ENCODE results near the gene YIF1A. TPM values are rescaled to one million over a fixed set of nuclear protein-coding genes. Genes with fewer than 3 reads are reported as not detected.

YIF1A gene
- total and polyA plus RNA-seq, 2 donors (not counting 3 experiments of a cell fraction or from before 2014, with no cell fraction given), result 104 to 271 TPM

DNA sequence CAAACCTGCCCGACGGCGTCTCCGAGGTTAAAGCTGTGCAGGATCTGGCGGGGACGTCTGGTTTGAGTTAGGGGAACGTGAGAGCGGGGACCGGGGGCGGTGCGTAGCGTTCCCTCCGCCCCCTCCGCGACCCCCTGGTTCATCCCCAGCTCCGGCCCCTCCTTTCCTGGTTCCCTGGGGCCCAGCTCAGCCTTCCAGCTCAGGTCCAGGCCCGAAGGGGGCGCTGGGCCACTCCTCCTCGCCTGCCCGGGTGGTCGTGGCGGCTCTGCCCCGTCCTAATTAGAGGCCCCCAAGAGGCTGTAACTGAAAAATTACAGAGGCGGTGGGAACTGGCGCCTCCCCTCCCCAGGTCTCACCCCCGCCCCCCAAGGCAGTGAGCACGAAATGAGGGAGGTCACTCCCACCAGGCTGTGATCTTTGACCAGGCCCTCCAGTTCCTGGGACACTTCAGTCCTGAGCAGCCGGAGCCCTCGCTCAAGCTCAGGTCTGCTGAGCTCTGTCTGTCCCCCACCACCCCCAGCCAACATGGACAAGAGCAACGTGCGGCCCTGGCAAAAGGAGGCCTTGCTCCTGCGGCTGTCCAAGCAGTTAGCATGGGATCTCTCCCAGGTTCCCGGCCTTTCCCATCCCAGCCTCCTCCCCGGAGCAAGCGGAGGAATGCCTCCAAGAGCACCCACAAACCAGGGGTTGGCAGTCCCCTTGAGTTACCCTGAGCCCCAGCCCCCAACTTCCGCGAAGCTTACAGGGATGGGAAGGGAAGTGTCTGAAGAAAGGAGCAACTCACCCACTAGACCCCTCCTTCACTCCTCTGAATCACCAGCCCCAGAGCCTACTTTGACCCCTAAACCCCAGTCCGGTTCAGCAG, 24.6 kb upstream of the YIF1A start:
- H3K4me2 ChIP-seq (ENCODE audit: insufficient read depth, low read length), result peak overlapping the region; percentile 56
- no peak for TF ChIP-seq MYC (IDR thresholded peaks at IDR 0.05; ENCODE audit: low read depth, low read length)
- TF ChIP-seq, protein P1, sequence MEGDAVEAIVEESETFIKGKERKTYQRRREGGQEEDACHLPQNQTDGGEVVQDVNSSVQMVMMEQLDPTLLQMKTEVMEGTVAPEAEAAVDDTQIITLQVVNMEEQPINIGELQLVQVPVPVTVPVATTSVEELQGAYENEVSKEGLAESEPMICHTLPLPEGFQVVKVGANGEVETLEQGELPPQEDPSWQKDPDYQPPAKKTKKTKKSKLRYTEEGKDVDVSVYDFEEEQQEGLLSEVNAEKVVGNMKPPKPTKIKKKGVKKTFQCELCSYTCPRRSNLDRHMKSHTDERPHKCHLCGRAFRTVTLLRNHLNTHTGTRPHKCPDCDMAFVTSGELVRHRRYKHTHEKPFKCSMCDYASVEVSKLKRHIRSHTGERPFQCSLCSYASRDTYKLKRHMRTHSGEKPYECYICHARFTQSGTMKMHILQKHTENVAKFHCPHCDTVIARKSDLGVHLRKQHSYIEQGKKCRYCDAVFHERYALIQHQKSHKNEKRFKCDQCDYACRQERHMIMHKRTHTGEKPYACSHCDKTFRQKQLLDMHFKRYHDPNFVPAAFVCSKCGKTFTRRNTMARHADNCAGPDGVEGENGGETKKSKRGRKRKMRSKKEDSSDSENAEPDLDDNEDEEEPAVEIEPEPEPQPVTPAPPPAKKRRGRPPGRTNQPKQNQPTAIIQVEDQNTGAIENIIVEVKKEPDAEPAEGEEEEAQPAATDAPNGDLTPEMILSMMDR (IDR thresholded peaks at IDR 0.05; ENCODE audit: extremely low read depth in 1 of 2, insufficient read depth in 1 of 2, low read depth in 1 of 2, low read length in 2 of 2), result peak; percentile 3 to 11
- H3K9me3 ChIP-seq (replicated peaks; ENCODE audit: control insufficient read depth, insufficient read depth, low read length), result no peaks in the 10 kb centered on the region
- peak overlapping the region; percentile 96 for H2AFZ ChIP-seq (ENCODE audit: low read depth, low read length)
- FAIRE-seq (no peak), DNase-seq (ENCODE audit: low read depth, low spot score) (no peak)
- no peaks in the 10 kb centered on the region for H3K36me3 ChIP-seq (ENCODE audit: control insufficient read depth in 2 of 2, extremely low read depth in 1 of 2, insufficient read depth in 2 of 2, low read length in 2 of 2)
- no peaks in the 10 kb centered on the region for H3K79me2 ChIP-seq (ENCODE audit: control insufficient read depth, insufficient read depth, low read length)
- POLR2A ChIA-PET, result interaction anchor here (0.8 to 2.1 kb wide), 2 partner anchors 12 to 24 kb away, joined by 4 to 8 read pairs; partner anchors contain the start of gene YIF1A
- dilution Hi-C loops (cut with MboI; ENCODE audit: extremely low pct_ligation_motif_present, low sequenced_read_pairs), result no loop called here
- CTCF ChIA-PET, result interaction anchor here (0.8 to 9.5 kb wide), 10 partner anchors 9 to 82 kb away, joined by 3 to 225 read pairs (median 26); partner anchors contain the start of genes RIN1 and YIF1A
- no peak overlapping the region for H3K4me3 ChIP-seq (replicated peaks in 1 of 3; ENCODE audit: insufficient read depth in 1 of 3, low read depth in 1 of 3, low read length in 3 of 3)
- no peak overlapping the region for H3K9ac ChIP-seq (replicated peaks; ENCODE audit: extremely low read depth, insufficient read depth, low read length)
- no peak overlapping the region for H3K27ac ChIP-seq (ENCODE audit: insufficient read depth, low read depth, low read length)
- BruUV-seq (replicated peaks), result no TSS peak
- peaks cover 3 to 10% of the 10 kb centered on the region in 2 experiments for H3K27me3 ChIP-seq (ENCODE audit: control insufficient read depth in 2 of 2, insufficient read depth in 2 of 2, low read length in 2 of 2)
- intact Hi-C loops (cut with micrococcal nuclease), result loop anchor here (2.0 to 5.0 kb wide), 2 partner anchors 23 to 124 kb away; partner anchors contain the start of genes MRPL11 and RIN1
- H4K20me1 ChIP-seq (replicated peaks; ENCODE audit: control insufficient read depth, extremely low read depth, insufficient read depth, low read length), result no peaks in the 10 kb centered on the region
- no peaks in the 10 kb centered on the region for H3K9me1 ChIP-seq (replicated peaks; ENCODE audit: control insufficient read depth, extremely low read depth, insufficient read depth, low read length)
- peaks cover 4% of the 10 kb centered on the region for H3K4me1 ChIP-seq (ENCODE audit: control insufficient read depth, extremely low read depth, insufficient read depth, low read length)
